Hematopoietic multipotent progenitor cell treated with erythropoietin and hydrocortisone succinate and interleukin-3 and kit ligand, for 17 days (in vitro differentiated cells): Measurements from ENCODE around the gene PPP1R12C.
"Not testable (repeated sequence)": the region's sequence is repeated elsewhere in the genome, so short reads cannot be mapped to it uniquely, and the experiment has no call there.

Experiments used
- DNase-seq: peaks from one replicate; pipeline ENCODE4 v3.0.0-alpha.2; 2015; ENCODE audit warnings: low spot score

PPP1R12C gene

DNA sequence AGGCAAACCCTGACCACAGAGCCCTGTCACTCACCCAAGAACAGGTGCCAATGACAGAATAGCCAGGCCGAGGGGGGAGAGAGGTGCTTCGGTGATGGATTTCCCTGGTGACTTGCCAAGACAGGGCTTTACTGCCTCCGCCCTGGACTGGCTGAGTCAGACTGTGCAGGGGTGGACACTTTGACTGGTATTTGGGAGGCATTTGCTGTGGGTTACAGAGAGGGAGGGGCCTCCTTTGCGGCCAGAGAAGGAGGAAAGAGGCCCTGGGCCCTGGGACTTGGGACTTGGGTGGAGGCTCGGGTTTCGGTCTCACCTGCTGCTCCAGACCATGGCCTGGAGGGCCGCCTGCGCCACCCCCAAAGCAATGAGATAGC is 46.3 kb downstream of the PPP1R12C start:
- DNase-seq = no peak

DNA sequence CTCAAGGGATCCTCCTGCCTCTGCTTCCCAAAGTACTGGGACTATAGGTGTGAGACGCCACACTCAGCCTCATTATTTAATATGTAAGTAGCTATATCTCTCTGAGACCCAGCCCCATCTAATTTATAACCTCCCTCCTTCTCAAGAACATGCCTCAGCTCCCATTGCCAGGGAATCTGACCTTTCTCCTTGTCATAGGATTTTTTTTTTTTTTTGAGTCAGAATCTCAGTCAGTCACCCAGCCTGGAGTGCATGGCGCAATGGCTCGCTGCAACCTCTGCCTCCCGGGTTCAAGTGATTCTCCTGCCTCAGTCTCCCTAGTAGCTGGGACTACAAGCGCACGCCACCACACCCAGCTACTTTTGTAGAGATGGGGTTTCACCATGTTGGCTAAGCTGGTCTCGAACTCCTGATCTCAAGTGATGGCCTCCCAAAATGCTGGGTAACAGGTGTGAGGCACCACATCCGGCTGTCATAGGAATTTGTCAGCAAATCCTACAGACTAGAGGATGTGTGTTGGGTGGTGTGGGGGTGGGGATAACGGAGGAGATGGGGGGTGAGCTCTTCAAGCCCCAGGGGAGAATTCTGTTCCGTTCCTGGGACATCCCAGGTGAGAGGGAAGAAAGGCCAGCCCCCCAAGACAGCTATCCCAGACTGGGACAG is 46.8 kb downstream of the PPP1R12C start:
- no peak for DNase-seq

GRCh38 chr19:55069865-55070197 is 47.6 kb downstream of the PPP1R12C start:
- DNase-seq = no peak

- no peak for DNase-seq
Observed at GRCh38 chr19:55068950-55069864, 48.2 kb downstream of the PPP1R12C start.

GRCh38 chr19:55067869-55068268 is 49.6 kb downstream of the PPP1R12C start:
- DNase-seq = no peak

DNA sequence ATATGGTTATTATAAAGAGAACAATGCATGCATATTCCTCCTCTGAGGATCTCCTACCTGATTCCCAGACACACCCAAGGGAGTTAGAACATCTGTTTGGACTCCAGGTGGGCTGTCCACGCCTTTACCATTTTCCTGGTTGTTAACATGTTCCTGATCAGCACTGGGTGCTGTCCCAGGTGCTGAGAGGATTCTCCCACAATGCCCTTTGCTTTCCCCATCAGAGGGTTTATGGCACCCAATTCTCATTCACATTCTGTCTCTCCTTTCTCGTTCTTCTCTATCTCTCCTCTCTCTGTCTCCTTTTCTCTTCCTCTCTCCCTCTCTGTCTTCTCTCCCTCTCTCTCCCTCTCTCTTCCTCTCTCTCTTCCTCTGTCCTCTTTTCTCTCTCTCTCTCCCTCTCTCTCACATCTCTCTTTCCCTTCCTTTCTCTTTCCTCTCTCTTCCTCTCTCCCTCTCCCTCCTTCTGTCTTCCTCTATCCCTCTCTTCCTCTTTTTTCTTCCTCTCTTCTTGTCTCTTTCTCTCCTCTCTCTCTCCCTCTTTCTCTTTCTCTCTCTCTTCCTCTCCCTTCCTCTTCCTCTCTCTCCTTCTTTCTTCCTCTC is 51.2 kb downstream of the PPP1R12C start:
- DNase-seq = no peak

- DNase-seq = not testable (repeated sequence)
Observed at GRCh38 chr19:55065516-55065915, 51.9 kb downstream of the PPP1R12C start.

- no peak for DNase-seq
Observed at GRCh38 chr19:55063492-55063843, 54.0 kb downstream of the PPP1R12C start.

GRCh38 chr19:55062735-55063491 is 54.5 kb downstream of the PPP1R12C start, which contains the start of gene RDH13:
TSS of gene RDH13 (minus strand) at chr19:55063148. CDS start at chr19:55063032, 116 bp downstream.
- peak; percentile 91 for DNase-seq

- DNase-seq = not testable (repeated sequence)
Observed at GRCh38 chr19:55060287-55060686, 57.1 kb downstream of the PPP1R12C start.

DNA sequence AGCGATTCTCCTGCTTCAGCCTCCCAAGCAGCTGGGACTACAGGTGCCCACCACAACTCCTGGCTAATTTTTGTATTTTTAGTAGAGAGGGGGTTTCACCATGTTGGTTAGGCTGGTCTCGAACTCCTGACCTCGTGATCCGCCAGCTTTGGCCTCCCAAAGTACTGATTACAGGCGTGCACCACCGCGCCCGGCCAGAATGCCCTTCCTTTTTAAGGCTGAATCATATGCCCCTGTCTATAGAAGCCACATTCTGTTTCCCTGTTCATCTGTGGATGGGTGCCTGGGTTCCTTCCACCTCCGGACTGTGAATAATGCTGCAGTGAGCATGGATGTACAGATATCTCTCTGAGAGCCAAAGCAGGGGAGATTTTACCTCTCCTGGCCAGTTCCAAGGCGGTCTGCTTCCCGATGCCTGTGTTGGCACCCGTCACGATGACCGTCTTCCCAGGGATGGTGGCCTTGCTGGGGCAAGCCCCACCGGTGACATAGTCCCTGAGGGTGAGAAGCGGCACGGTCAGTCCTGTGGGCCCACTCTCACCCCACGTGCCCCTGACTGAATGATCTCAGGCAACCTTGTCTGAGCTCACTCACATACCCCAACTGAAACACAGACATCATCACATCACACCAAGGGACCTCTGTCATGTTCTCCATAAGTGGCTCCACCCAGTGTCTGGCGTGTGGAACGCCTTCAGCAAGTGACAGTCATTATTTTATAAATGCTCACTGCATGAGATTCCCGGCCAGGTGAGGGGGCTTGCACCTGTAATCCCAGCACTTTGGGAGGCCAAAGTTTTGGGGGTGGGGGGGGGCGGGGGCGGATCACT is 58.4 kb downstream of the PPP1R12C start:
- DNase-seq = no peak

- no peak for DNase-seq
Observed at GRCh38 chr19:55056827-55057226, 60.6 kb downstream of the PPP1R12C start.

- DNase-seq = no peak
Observed at GRCh38 chr19:55053735-55054134, 63.7 kb downstream of the PPP1R12C start.

- DNase-seq = no peak
Observed at GRCh38 chr19:55050749-55051532, 66.5 kb downstream of the PPP1R12C start.

DNA sequence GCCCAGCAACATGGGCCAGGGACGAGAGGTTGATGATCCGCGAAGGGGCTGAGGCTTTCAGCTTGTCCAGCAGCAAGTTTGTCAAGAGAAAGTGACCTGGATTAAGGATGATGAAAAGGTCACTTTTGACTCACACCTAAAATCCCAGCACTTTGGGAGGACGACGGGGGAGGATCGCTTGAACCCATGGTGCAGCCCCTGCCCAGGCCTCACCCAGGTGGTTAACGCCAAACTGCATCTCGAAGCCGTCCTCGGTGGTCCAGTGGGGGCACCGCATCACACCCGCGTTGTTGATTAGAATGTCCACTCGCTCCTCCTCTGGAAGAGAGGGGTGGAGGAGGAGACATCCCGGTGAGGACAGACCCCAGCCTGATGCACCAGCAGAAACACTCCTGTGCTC is 69.0 kb downstream of the PPP1R12C start:
- no peak for DNase-seq

- DNase-seq = no peak
Observed at GRCh38 chr19:55047951-55048350, 69.5 kb downstream of the PPP1R12C start.

GRCh38 chr19:55046975-55047622 is 70.3 kb downstream of the PPP1R12C start:
- DNase-seq = no peak

DNA sequence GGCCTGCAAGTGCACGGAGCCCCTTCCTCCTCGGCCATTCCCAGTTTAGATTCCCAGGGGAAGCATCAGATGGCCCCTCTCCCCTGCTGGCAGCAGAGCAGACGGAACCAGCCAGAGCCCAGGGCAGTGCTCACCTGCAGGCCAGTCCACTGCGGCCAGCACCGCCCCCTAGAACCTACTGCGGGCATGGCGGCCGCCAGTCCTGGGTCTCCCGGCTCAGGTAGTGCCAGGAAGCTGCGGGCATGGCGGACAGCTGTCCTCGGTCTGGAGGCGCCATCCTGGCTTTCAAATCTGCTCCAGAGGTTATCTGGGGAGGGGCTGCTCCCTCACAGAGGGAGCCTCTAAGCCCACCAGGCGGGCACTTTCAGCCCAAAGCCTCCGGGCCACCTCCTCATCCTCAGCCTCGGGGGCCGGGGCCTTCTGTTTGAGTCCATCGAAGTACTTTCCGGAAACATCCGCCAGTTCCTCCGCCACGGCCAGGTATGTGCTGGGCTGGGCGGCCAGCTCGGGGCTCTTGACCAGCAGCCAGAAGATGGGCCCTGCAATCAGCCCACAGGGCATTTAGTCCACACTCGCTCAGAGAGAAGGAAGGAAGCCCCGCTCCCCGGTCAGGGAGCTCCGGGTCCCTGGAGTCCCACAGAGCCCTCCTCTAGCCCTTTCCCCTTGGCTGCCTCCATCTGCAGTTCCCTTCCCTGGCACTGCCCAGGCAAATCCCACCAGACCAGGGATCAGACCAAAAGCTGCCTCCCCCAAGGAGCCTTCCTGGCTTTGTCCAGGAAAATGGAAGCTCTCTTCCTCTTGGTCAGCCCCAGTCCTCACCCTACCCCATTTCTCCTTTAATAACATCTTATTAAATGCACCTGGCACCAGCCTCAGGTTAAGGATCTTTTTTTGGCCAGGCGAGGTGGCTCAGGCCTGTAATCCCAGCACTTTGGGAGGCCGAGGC is 72.4 kb downstream of the PPP1R12C start:
- no peak for DNase-seq

DNA sequence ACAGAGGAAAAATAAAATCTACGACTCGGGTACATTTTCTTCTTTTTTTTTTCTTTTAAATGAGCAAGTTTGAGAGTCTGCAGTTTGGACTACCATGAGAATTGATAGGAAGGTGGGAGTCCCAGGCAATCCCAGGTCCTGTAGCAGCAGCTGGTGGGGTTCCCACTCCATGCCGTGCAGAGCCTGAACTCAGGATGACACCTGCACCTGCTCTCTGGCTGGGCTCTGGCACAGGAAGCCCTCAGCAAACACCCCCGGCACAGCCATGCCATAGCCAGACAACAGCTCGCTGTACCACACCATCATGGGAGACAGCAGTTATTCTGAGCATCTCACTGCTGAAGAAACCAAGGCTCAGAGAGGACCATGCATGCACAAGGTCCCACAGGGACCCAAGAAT is 73.2 kb downstream of the PPP1R12C start:
- no peak for DNase-seq
